ENCODE measurements around the gene ATP11C. TPM values are rescaled to one million over a fixed set of nuclear protein-coding genes. Genes with fewer than 3 reads are reported as not detected.

ATP11C gene
- total and polyA plus RNA-seq, 10 of the 15 experiments (the other 5 are each of a cell fraction or from before 2014, with no cell fraction given), result 16.2 to 44.0 (median 24.8) TPM

DNA sequence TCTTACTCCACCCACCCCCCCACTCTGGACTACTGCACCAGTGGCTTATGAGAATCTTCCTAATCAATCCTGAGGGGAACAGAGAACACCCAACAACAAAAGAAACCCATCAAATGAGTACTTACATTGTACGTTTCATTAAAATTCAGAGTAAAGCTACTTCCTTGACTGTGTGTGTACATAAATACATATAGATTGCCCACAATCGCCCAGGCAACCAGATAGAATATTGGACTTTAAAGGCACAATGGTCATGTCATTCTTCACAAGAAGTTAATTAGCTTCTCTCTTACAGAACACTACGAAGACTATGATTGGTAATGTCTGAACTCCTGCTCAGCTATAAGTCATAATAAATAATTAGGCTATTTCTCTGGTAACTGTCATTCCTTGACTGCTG lies 12.2 kb upstream of the ATP11C start:
- no peak overlapping the region for H3K4me2 ChIP-seq (ENCODE audit: control insufficient read depth, insufficient read depth)
- no peak for FAIRE-seq
- H3K79me2 ChIP-seq (ENCODE audit: control insufficient read depth, insufficient read depth, low read length), result no peaks in the 10 kb centered on the region
- ATAC-seq, result no peak
- no peaks in the 10 kb centered on the region for H3K36me3 ChIP-seq (ENCODE audit: control insufficient read depth in 2 of 2, insufficient read depth in 2 of 2, low read length in 1 of 2)
- H3K27ac ChIP-seq (ENCODE audit: control insufficient read depth, insufficient read depth), result no peak overlapping the region
- H4K20me1 ChIP-seq (ENCODE audit: control insufficient read depth, insufficient read depth), result no peaks in the 10 kb centered on the region
- no peak overlapping the region for H3K9ac ChIP-seq (ENCODE audit: control insufficient read depth, insufficient read depth, low read length)
- TF ChIP-seq CBX3 (IDR thresholded peaks at IDR 0.05; ENCODE audit: borderline replicate concordance, low read depth), result no peak
- no peak for TF ChIP-seq LARP7 (IDR thresholded peaks at IDR 0.05)
- no peak for TF ChIP-seq RELA (IDR thresholded peaks at IDR 0.05; ENCODE audit: borderline replicate concordance, partially characterized antibody)
- TF ChIP-seq EZH2 (IDR thresholded peaks at IDR 0.05; ENCODE audit: borderline replicate concordance, control insufficient read depth, low read depth, low read length), result no peak
- TF ChIP-seq ZBTB40 (IDR thresholded peaks at IDR 0.05; ENCODE audit: borderline replicate concordance), result no peak
- TF ChIP-seq, protein P1, sequence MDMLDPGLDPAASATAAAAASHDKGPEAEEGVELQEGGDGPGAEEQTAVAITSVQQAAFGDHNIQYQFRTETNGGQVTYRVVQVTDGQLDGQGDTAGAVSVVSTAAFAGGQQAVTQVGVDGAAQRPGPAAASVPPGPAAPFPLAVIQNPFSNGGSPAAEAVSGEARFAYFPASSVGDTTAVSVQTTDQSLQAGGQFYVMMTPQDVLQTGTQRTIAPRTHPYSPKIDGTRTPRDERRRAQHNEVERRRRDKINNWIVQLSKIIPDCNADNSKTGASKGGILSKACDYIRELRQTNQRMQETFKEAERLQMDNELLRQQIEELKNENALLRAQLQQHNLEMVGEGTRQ (IDR thresholded peaks at IDR 0.05; ENCODE audit: borderline replicate concordance, low read depth, low read length), result no peak
- TF ChIP-seq ZNF384 (IDR thresholded peaks at IDR 0.05; ENCODE audit: borderline replicate concordance, low read depth, low read length), result no peak
- no peak for TF ChIP-seq TCF12 (IDR thresholded peaks at IDR 0.05; ENCODE audit: low read depth, low read length)
- no peak for TF ChIP-seq TARDBP (IDR thresholded peaks at IDR 0.05; ENCODE audit: borderline replicate concordance)
- no peak for TF ChIP-seq RUNX3 (IDR thresholded peaks at IDR 0.05; ENCODE audit: low read length)
- no peak for TF ChIP-seq HDAC6 (IDR thresholded peaks at IDR 0.05; ENCODE audit: unreplicated experiment)
- no peak for TF ChIP-seq ZNF622 (IDR thresholded peaks at IDR 0.05)
- no peak for TF ChIP-seq CBX5 (IDR thresholded peaks at IDR 0.05; ENCODE audit: low read depth)
- TF ChIP-seq SUZ12 (IDR thresholded peaks at IDR 0.05; ENCODE audit: unreplicated experiment), result no peak
- TF ChIP-seq TCF7 (IDR thresholded peaks at IDR 0.05; ENCODE audit: borderline replicate concordance), result no peak
- CTCF ChIA-PET, result no interaction called here
- no peak for DNase-seq (ENCODE audit: low read depth, low spot score)
- H3K4me3 ChIP-seq, result no peak overlapping the region
- no peaks in the 10 kb centered on the region for H3K27me3 ChIP-seq (replicated peaks in 1 of 2; ENCODE audit: control insufficient read depth in 2 of 2, insufficient read depth in 2 of 2, low read length in 1 of 2)
- POLR2A ChIA-PET, result no interaction called here
- in situ Hi-C loops (cut with MboI), result no loop called here
- H2AFZ ChIP-seq (ENCODE audit: control insufficient read depth, low read depth, low read length), result no peak overlapping the region
- no TSS peak for BruUV-seq (replicated peaks)
- no peaks in the 10 kb centered on the region for H3K9me3 ChIP-seq (replicated peaks; ENCODE audit: control insufficient read depth, insufficient read depth, low read length)
- intact Hi-C loops (cut with micrococcal nuclease; ENCODE audit: unreplicated experiment), result no loop called here
- 8% methylated on average over 3 of the region's 3 CpGs for WGBS (ENCODE audit: insufficient coverage, insufficient replicate concordance, low lambda C conversion rate, missing lambda C conversion rate)
- RAD21 ChIA-PET (ENCODE audit: unreplicated experiment), result interaction anchor here (1.4 kb wide), 1 partner anchor 14 kb away, joined by 4 read pairs; no protein-coding TSS in a partner anchor
- SMC1A ChIA-PET (ENCODE audit: uncharacterized antibody, unreplicated experiment), result interaction anchor here (0.6 kb wide), 1 partner anchor 11 kb away, joined by 3 read pairs; no protein-coding TSS in a partner anchor
- H3K4me1 ChIP-seq (ENCODE audit: control insufficient read depth, insufficient read depth, low read length), result no peaks in the 10 kb centered on the region
